ENCODE results near the gene ITGBL1.

The ITGBL1 gene

DNA sequence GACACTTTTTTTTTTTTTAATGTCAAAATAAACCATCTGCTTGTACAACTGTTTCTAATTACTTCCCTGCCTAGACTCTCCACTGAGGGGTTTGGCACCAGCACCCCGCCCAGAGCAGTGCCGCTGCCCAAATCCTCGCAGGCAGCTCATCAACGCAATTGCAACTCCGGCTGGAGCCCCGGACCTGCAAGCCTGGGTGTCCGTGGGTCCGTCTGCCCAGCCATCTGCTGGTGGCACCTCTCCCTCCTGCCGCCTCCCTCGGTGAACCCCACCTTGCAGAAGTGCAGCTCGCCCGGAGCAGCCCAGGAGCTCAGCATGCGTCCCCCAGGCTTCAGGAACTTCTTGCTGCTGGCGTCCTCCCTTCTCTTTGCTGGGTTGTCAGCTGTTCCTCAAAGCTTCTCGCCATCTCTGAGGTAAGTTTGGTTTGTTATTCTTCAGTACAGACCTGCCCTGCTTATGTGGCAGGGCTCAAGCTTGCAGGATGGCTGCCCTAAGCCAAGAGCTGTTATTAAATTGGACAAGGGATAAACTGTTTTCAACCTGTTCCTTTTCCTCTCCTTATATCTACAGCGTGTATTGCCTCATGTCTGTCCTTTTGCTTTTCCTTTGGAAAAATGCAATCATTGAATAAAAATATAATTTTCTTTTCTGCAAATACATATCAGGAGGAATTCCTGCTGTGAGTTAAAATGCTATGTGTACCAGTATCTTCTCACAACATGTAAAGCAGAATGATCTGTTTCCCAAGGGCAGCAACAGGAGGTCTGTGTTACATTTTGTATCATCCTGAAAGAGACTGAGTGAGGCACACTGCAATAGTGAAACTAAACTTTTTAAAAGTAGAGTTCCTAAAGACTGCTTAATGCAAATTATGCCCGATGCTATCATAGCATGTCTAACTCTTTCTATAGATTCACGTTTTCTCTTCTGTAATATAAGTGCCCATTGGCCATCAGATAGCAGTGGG is at the start of gene ITGBL1:
TSS of gene ITGBL1 (plus strand) at position 157 of the 967 bp plus-strand sequence. CDS start at position 316, 159 bp downstream.
- FAIRE-seq, result no peak

DNA sequence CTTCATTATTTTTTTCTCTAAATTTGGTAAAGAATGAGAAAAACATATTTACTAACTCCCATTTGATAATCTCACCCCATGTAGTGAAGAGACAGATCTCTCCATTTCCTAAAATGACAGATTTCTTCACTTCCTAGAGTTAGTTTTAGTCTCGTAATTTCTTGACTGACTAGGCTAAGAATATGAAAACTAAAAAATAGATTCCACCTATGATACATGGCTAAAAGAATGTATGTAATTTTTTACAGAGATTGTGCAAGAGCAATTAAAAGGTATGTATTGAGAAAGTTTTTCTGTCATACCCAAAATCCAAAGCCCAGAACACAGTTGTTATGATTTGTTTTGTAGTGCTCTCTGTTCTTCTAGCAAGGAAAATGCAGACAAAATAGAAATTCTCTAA is 45.7 kb upstream of the ITGBL1 start:
- no peak for FAIRE-seq

- FAIRE-seq, result no peak
Measured at GRCh38 chr13:101408154-101408553, 44.3 kb upstream of the ITGBL1 start.

GRCh38 chr13:101408992-101409656 is 43.4 kb upstream of the ITGBL1 start:
- FAIRE-seq, result no peak

- no peak for FAIRE-seq
Measured at GRCh38 chr13:101412076-101412475, 40.4 kb upstream of the ITGBL1 start.

DNA sequence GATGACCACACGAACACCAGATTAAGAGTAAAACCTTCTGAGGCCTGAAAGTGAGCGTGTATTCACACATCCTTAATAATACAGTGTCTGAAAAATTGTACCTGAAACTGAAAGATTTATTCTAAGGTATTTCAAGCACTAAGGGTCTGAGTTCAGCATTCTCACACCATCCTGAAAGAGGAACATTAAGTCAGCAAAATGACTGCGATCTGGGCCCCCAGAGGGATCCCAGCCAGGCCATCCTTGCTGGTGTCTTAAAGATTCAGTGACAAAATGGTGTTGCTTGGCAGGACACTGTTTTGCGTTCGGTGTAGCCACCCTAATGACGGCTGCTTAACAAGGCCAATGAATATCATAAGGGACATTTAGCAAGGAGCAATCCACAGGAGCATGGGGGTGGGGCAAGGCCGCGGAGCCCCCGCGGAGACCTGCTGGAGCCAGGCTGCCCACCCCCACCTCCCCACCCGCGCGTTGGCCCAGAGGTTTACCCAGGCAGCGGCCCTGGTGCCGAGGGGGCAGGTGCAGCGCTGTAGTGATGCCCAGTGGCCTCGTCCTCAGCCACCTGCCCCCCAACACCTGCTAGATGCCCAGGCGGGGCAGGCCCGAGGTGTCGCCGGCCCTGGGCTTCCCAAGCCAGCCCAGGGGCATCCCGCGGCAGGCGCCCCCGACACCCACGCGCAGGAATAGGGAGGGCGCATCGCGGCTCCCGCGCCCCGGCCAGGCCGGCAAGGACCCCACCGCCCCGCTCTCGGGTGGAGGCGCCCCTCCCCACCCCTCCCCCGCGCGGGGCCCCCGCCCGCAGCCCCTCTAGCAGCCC is 36.9 kb upstream of the ITGBL1 start:
- no peak for FAIRE-seq

DNA sequence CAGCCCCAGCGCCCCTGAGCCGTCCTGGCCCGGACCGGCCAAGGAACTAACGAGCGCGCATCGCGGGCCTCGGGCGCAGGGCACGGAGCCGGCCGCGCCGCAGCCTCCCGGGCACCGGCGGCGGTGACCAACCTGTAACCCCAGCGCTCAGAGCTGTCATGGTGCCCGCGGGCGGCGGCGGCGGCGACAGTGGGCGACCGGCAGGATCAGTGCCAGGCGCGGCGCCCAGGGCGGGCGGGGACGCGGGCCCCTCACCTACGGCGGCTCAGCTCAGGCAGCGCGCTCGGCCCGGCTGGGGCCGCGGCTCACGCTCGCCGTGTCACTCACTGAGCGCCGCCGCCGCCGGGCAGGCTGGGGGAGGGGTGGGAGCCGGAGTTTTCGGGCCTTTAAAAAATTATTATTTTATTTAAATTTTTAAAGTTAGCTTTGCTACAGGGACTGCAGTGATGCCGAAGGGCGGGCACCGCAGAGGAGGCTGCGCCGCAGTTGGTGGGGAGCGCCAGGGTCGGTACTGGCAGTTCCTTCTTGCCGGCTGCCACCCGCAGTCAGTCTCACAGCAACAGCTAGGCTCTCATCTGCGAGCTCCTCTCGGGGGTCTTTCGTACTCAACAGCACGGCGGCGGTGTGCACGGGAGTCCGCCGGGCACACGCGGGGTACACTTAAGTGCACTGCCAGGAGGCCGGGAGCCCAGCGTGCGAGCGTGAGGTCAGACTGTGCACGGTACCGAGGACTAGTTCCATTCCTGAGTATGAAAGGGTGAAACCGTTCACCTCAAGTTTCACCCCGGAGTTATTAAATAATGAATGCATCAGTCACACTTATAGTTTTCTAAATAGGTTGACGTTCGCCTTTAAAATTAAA is 36.1 kb upstream of the ITGBL1 start, which contains the start of gene NALCN:
TSS of gene NALCN (minus strand) at position 328 of the 862 bp plus-strand sequence. CDS start 17,382 bp downstream, outside the sequence.
- FAIRE-seq, result no peak

DNA sequence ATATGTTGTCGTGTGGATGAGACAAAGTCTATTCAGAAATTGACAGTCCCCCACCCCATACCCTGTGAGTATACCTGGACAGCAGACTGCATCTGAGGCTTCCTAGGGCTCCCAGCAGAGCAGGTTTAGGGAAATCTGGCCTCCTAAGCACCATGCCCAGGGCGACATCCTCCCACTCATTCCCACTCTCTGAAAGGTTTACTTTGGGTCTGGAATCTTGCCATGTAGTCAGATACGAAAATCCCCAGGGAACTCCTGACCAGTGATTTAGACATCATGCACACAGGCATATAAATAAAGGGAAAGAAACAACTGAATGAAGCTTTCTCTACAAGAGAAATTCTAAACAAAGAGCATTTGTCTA is 35.5 kb upstream of the ITGBL1 start:
- no peak for FAIRE-seq

DNA sequence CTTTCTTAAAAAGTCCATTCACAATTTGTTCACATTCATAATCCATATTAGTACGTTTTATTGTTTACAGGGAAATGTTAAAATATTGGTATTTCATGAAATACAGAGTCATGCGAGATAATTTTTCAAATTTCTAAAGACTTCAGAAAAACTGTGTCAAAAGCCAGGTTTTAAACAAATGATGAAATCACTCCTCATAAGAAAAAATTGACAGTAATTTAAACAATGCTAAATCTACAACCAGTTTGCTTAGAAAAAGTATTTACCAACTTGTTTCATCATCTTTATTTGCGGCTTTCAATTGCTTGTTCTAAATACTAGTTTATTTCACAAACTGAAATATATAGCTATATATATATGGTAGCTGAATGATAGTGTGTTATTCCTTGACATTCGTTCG is 35.0 kb upstream of the ITGBL1 start:
- FAIRE-seq, result no peak

DNA sequence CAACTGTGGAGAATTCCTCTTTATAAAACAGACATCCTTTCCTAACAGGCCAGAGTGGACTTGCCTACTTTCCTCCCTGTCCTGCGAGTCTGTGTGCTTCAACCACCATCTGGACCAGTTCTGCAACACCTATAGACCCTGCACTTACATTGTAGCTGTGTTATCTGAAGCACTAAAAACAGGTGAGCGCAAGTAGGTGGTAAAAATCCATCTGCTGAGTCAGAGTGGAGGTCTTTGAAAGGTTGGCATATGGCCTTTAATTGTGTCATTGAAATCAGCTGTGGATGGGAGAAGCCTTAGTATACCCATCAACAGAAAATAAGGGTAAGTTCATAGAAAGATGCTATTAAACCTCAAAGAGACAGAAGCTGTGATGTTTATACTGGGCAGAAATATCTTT is 28.6 kb upstream of the ITGBL1 start:
- no peak for FAIRE-seq

GRCh38 chr13:101424381-101425155 is 27.9 kb upstream of the ITGBL1 start:
- no peak for FAIRE-seq

DNA sequence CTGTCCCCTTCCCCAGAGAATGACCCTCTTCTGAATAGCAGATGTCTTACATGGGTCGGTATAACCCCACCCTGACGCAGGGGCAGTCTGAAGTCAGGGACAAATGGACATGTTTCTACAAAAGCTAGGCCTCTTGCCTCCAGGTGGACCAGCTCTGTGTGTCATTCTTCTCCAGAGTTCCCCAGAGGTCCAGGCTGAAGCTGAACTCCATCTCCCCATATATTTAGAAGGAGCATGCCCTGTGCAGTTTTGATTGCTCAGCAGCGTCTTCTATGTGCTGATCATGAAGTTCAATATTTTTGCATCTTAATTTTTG is 27.4 kb upstream of the ITGBL1 start:
- FAIRE-seq, result no peak

GRCh38 chr13:101425623-101426022 is 26.9 kb upstream of the ITGBL1 start:
- FAIRE-seq, result no peak

DNA sequence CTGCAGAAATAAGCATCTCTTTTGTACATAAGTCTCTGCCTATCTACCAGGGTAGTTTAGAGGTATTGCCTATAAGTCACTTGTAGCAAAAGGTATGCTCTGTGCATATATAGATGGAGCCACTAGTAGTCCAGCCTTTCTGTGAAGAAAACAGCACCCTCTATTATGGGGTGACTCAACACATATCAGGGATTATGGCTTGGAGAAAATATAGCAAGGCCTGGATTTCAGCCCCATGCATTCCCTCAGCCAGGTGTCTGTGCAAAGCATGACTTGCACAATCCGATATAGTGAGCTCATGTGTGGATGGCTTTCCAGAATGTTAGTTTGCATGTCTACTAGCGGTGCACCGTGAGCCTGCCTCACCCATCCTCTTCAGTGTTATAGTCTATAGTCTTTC is 22.7 kb upstream of the ITGBL1 start:
- FAIRE-seq, result no peak

GRCh38 chr13:101433895-101434294 is 18.6 kb upstream of the ITGBL1 start:
- FAIRE-seq, result no peak

- no peak for FAIRE-seq
Measured at GRCh38 chr13:101434486-101434885, 18.0 kb upstream of the ITGBL1 start.

DNA sequence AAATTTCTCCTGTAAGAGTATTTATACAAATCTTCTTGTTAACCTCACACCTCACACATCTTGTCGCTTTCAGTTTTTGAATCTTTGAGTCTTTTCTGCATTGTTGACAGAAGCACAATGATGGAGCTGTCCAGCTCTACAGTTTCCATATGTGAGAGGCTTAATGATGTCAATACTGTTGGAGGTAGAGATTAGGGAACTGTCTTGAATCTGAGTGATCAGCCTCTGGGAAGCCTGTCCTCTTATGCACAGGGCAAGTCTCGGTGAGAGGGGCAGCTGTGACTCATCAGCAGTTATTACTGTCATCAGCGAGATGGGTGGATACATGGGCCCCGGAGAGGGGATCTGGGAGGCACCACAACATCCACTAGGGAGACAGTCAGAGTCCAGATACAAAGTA is 4.6 kb upstream of the ITGBL1 start:
- no peak for FAIRE-seq

- FAIRE-seq, result no peak
Measured at GRCh38 chr13:101449790-101450748, 2.4 kb upstream of the ITGBL1 start.

DNA sequence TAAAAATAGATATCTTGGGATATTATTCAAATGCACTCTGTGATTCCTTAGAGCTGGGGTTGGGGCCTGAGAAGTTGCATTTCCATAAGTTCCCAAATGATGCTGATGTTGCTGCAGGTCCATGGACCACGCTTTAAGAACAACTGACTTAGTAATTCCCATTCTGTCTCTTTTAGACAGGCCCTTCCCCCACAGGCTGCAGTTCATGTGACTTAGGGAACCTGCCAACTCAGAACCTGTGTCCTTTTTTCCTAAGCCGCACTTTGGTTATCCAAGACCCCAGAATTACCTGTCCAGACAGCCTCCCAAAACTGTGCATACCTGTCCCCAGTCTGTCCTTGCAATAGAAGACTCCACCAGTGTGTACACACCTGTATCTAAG is 1.7 kb upstream of the ITGBL1 start:
- no peak for FAIRE-seq

GRCh38 chr13:101451641-101452040 is 834 bp upstream of the ITGBL1 start:
- FAIRE-seq, result no peak
